Loucy (cell line): Measurements from ENCODE around the gene ALG14.
"Not testable (repeated sequence)": the region's sequence is repeated elsewhere in the genome, so short reads cannot be mapped to it uniquely, and the experiment has no call there.

ENCODE experiments used
- H2AFZ ChIP-seq: fragments of 200-600 bp; sonication (generic); 2 replicates; pipeline ENCODE4 v1.6.0; 2016; ENCODE audit warnings: antibody characterized with exemption, mild to moderate bottlenecking, low read length, moderate library complexity
- H3F3A ChIP-seq: fragments of 200-600 bp; 2 replicates; pipeline ENCODE4 v1.6.0; 2016; ENCODE audit warnings: antibody characterized with exemption, low read depth, mild to moderate bottlenecking
- H3K27me3 ChIP-seq: fragments of 200-600 bp; sonication (generic); 2 replicates; pipeline ENCODE4 v1.6.1; 2014; ENCODE audit warnings: low read length, mild to moderate bottlenecking; ENCODE audit not compliant: insufficient read depth, poor library complexity, severe bottlenecking
- H3K36me3 ChIP-seq: fragments of 200-600 bp; sonication (generic); 2 replicates; pipeline ENCODE4 v1.6.1; 2016; ENCODE audit warnings: low read length; ENCODE audit not compliant: insufficient read depth
- H3K4me1 ChIP-seq: fragments of 200-600 bp; sonication (generic); 2 replicates; pipeline ENCODE4 v1.5.1; 2014; ENCODE audit warnings: low read length, mild to moderate bottlenecking; ENCODE audit not compliant: insufficient read depth, poor library complexity, severe bottlenecking
- H3K4me2 ChIP-seq: fragments of 200-600 bp; sonication (generic); 2 replicates; pipeline ENCODE4 v1.6.0; 2014; ENCODE audit warnings: antibody characterized with exemption, low read length, low read depth, mild to moderate bottlenecking; ENCODE audit not compliant: poor library complexity, severe bottlenecking
- H3K4me3 ChIP-seq: fragments of 200-600 bp; sonication (generic); 2 replicates; pipeline ENCODE4 v1.5.1; 2014; ENCODE audit warnings: low read length, mild to moderate bottlenecking, mixed read lengths; ENCODE audit not compliant: poor library complexity, severe bottlenecking
- H3K79me2 ChIP-seq: fragments of 200-600 bp; sonication (generic); 2 replicates; pipeline ENCODE4 v1.6.1; 2014; ENCODE audit warnings: low read length; ENCODE audit not compliant: insufficient read depth
- H3K9ac ChIP-seq: fragments of 200-600 bp; sonication (generic); 2 replicates; pipeline ENCODE4 v1.6.0; 2014; ENCODE audit warnings: mild to moderate bottlenecking, low read depth, low read length, moderate library complexity; ENCODE audit not compliant: poor library complexity, severe bottlenecking
- H3K9me2 ChIP-seq: fragments of 200-600 bp; sonication (generic); replicated peaks from 2 replicates; pipeline ENCODE4 v1.6.1; 2016; ENCODE audit warnings: low read depth, low read length, mixed read lengths
- H3K9me3 ChIP-seq: fragments of 200-600 bp; sonication (generic); 2 replicates; pipeline ENCODE4 v1.6.1; 2014; ENCODE audit warnings: mild to moderate bottlenecking, antibody characterized with exemption, low read length, low read depth; ENCODE audit not compliant: insufficient read depth
- H4K20me1 ChIP-seq: fragments of 200-600 bp; sonication (generic); 2 replicates; pipeline ENCODE4 v1.6.0; 2014; ENCODE audit warnings: antibody characterized with exemption, low read length, mild to moderate bottlenecking; ENCODE audit not compliant: insufficient read depth, poor library complexity, severe bottlenecking
- CTCF ChIP-seq: fragments of 200-600 bp; sonication (generic); conservative IDR thresholded peaks from 2 replicates; pipeline ENCODE4 v1.5.1; 2014; ENCODE audit warnings: mild to moderate bottlenecking, antibody characterized with exemption, low read length
- EZH2phosphoT487 ChIP-seq: fragments of 200-600 bp; IDR thresholded peaks from 2 replicates; pipeline ENCODE4 v1.6.1; 2018; ENCODE audit warnings: antibody characterized with exemption, mild to moderate bottlenecking, moderate library complexity, borderline replicate concordance

ALG14 gene

DNA sequence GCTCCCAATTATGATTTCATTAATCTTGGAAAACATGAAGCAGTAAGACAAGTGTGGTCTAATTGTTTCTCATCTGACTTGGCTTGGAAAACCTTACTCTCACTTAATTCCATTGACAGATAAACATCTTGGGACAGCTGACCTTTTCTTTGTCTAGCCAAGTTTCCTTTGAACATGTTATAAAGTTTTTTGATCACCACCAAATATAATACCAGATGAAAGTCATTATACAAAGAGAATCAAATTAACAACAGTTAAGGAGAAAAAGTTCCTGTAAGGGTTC lies 50.2 kb downstream of the ALG14 start:
- Histone ChIP-seq H3K79me2 (no peaks in the 10 kb centered on the region), H3K9me2 (no peaks in the 10 kb centered on the region), H3K36me3 (no peaks in the 10 kb centered on the region)

DNA sequence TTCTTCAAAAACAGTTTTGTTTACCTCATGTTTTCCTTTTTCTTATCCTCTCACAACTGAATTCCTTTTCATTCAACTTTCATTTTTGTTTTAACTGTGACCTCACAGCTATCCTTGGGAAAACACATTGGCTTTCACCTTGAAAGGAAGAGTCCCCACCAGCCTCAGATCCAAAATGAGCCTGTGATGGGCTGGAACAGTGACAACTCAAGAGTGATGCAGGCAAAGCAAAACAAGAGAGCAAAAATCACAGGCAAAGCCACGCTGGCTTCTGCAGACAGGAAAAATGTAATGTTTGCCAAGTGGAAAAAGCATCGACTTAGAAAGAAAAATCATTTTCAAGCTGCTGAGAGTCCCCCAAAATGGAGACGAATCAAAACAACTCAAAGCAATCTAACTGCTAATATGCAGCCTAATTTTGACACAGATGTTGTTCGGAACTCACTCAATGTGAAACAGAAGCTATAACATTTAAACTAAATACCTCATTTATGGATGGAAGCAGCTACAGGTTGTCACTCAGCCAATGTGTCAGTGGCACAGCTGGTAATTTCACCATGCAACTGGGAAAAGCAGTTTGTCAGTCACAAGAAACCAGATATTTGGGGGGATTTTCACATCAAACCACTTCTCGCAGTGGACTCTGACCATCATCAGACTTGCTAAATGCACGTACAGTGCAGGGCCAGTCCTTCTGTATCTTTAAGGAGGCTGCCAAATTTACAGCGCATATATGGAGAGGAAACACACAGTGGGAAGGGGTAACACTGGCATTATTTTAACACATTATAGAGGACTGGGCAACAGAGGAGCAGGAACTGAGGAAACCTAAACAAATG lies 50.7 kb downstream of the ALG14 start:
- H3K27me3 ChIP-seq, result no peaks in the 10 kb centered on the region
- no peak overlapping the region for H3K4me2 ChIP-seq
- TF ChIP-seq CTCF (no peak), EZH2phosphoT487 (no peak)
- H3K79me2 ChIP-seq, result no peaks in the 10 kb centered on the region
- H3K4me3 ChIP-seq, result no peak overlapping the region
- H3F3A ChIP-seq, result no peaks in the 10 kb centered on the region
- no peak overlapping the region for H2AFZ ChIP-seq
- H3K4me1 ChIP-seq, result no peaks in the 10 kb centered on the region
- H3K36me3 ChIP-seq, result no peaks in the 10 kb centered on the region
- H3K9me2 ChIP-seq, result no peaks in the 10 kb centered on the region
- H3K9ac ChIP-seq, result no peak overlapping the region
- H3K9me3 ChIP-seq, result no peaks in the 10 kb centered on the region
- H4K20me1 ChIP-seq, result no peaks in the 10 kb centered on the region

More for the DNA sequence above, 50.2 kb downstream of the ALG14 start:
- no peak for TF ChIP-seq EZH2phosphoT487
- no peak for TF ChIP-seq CTCF
- Histone ChIP-seq H3K4me3 (no peak overlapping the region), H3K27me3 (no peaks in the 10 kb centered on the region), H3K9me3 (no peaks in the 10 kb centered on the region), H3F3A (no peaks in the 10 kb centered on the region), H3K4me1 (no peaks in the 10 kb centered on the region), H3K9ac (no peak overlapping the region), H3K4me2 (no peak overlapping the region), H2AFZ (no peak overlapping the region), H4K20me1 (no peaks in the 10 kb centered on the region)

- Histone ChIP-seq H3K79me2 (no peaks in the 10 kb centered on the region), H3K4me2 (no peak overlapping the region), H3K27me3 (no peaks in the 10 kb centered on the region), H3K9me3 (no peaks in the 10 kb centered on the region), H3K36me3 (no peaks in the 10 kb centered on the region), H3F3A (no peaks in the 10 kb centered on the region), H3K4me1 (no peaks in the 10 kb centered on the region), H3K9ac (no peak overlapping the region), H3K4me3 (no peak overlapping the region), H2AFZ (no peak overlapping the region), H4K20me1 (no peaks in the 10 kb centered on the region), H3K9me2 (no peaks in the 10 kb centered on the region)
- TF ChIP-seq CTCF (no peak), EZH2phosphoT487 (no peak)
These were observed 51.6 kb downstream of the ALG14 start for GRCh38 chr1:95021119-95021518.

GRCh38 chr1:95019466-95019865 lies 53.3 kb downstream of the ALG14 start:
- H3K9ac ChIP-seq, H3K4me2 ChIP-seq, H4K20me1 ChIP-seq, H3K4me1 ChIP-seq, H2AFZ ChIP-seq, H3K9me2 ChIP-seq, H3F3A ChIP-seq, H3K36me3 ChIP-seq, H3K27me3 ChIP-seq, H3K79me2 ChIP-seq, H3K4me3 ChIP-seq, H3K9me3 ChIP-seq: not testable (repeated sequence)
